HFF-Myc (cell line): ENCODE measurements around the gene LARP4B.
A peak's percentile ranks its signal among the peaks of the same experiment; 100 is the strongest.

Experiments used
- DNase-seq: peaks from one replicate; pipeline ENCODE4 v3.0.0-alpha.2; 2011; ENCODE audit warnings: low read depth; ENCODE audit errors: extremely low read depth
- H3K4me3 ChIP-seq: replicated peaks from 2 replicates; pipeline ENCODE4 v1.5.1; 2011; ENCODE audit warnings: low read depth, mild to moderate bottlenecking, control low read depth, low read length
- CTCF ChIP-seq: IDR thresholded peaks from 2 replicates; pipeline ENCODE4 v1.5.1; 2012; ENCODE audit warnings: mild to moderate bottlenecking, low read depth, low read length, control low read depth; ENCODE audit errors: missing control alignments

The LARP4B gene

GRCh38 chr10:787933-788651, 143.4 kb downstream of the LARP4B start:
- no peak for DNase-seq
- TF ChIP-seq CTCF = no peak

GRCh38 chr10:786633-787474, 144.7 kb downstream of the LARP4B start:
- no peak for DNase-seq
- H3K4me3 ChIP-seq = no peak overlapping the region
- no peak for TF ChIP-seq CTCF

More at GRCh38 chr10:787933-788651, 143.4 kb downstream of the LARP4B start:
- H3K4me3 ChIP-seq = no peak overlapping the region

- H3K4me3 ChIP-seq = no peak overlapping the region
- DNase-seq = no peak
- no peak for TF ChIP-seq CTCF
These were observed 145.7 kb downstream of the LARP4B start for GRCh38 chr10:785861-786214.

- no peak for TF ChIP-seq CTCF
- H3K4me3 ChIP-seq = peak overlapping the region; percentile 30
- DNase-seq = no peak
These were observed 146.2 kb downstream of the LARP4B start for GRCh38 chr10:785089-785860.

GRCh38 chr10:784403-785088, 147.0 kb downstream of the LARP4B start:
- peak; percentile 8 for TF ChIP-seq CTCF
- DNase-seq = peak; percentile 10
- peak overlapping the region; percentile 30 for H3K4me3 ChIP-seq
